Right lobe of liver (tissue), 4 donors: Measurements from ENCODE around the gene ATXN1.

Experiments used
- POLR2A ChIP-seq: fragments of 450-650 bp; IDR thresholded peaks from one replicate; pipeline ENCODE4 v1.6.1; 2017; ENCODE audit warnings: antibody characterized with exemption, mild to moderate bottlenecking
- TF ChIP-seq, protein P1 (sequence below), 4 donors: fragments of 200-600 bp in 3 of 4; fragments of 450-650 bp in 1 of 4; IDR thresholded peaks; one replicate each; pipeline versions ENCODE4 v1.5.1 to v1.8.0; 2016 to 2022; ENCODE audit warnings: antibody characterized with exemption in 4 of 4, mild to moderate bottlenecking in 2 of 4
- donor health status: DM: no; HTN: no; CAD: no.
- donor health status: DM: no; HTN: no; CAD: no.
- donor health status: DM: no; HTN: yes; CAD: no.

GRCh38 chr6:16362819-16363589 lies 398.3 kb downstream of the ATXN1 start:
- TF ChIP-seq, protein P1, sequence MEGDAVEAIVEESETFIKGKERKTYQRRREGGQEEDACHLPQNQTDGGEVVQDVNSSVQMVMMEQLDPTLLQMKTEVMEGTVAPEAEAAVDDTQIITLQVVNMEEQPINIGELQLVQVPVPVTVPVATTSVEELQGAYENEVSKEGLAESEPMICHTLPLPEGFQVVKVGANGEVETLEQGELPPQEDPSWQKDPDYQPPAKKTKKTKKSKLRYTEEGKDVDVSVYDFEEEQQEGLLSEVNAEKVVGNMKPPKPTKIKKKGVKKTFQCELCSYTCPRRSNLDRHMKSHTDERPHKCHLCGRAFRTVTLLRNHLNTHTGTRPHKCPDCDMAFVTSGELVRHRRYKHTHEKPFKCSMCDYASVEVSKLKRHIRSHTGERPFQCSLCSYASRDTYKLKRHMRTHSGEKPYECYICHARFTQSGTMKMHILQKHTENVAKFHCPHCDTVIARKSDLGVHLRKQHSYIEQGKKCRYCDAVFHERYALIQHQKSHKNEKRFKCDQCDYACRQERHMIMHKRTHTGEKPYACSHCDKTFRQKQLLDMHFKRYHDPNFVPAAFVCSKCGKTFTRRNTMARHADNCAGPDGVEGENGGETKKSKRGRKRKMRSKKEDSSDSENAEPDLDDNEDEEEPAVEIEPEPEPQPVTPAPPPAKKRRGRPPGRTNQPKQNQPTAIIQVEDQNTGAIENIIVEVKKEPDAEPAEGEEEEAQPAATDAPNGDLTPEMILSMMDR (IDR thresholded peaks at IDR 0.05), result no peak
- no peak for TF ChIP-seq POLR2A
